Activated T-cell treated with anti-CD3 and anti-CD28 coated beads, Interleukin-2, amount 50 U/mL, for 24 hours (primary cell): ENCODE results near the gene EHD2.
A peak's percentile ranks its signal among the peaks of the same experiment; 100 is the strongest.
"Not testable (repeated sequence)": the region's sequence is repeated elsewhere in the genome, so short reads cannot be mapped to it uniquely, and the experiment has no call there.

Source experiments
- DNase-seq: peaks from one replicate; pipeline ENCODE4 v3.0.0-alpha.2; 2020
- H3K27ac Mint-ChIP-seq: 2 replicates; pipeline ENCODE4 v1.8.0; 2020; ENCODE audit warnings: mild to moderate bottlenecking, mixed read lengths
- H3K27me3 Mint-ChIP-seq: 2 replicates; pipeline ENCODE4 v1.8.0; 2020; ENCODE audit warnings: mixed read lengths
- H3K36me3 Mint-ChIP-seq: 2 replicates; pipeline ENCODE4 v1.8.0; 2020; ENCODE audit warnings: low read depth, mixed read lengths
- H3K4me1 Mint-ChIP-seq: 2 replicates; pipeline ENCODE4 v1.8.0; 2020; ENCODE audit warnings: low read depth, mixed read lengths
- H3K4me3 Mint-ChIP-seq: 2 replicates; pipeline ENCODE4 v1.8.0; 2020; ENCODE audit warnings: mild to moderate bottlenecking, moderate library complexity, mixed read lengths
- H3K9me3 Mint-ChIP-seq: 2 replicates; pipeline ENCODE4 v1.8.0; 2020; ENCODE audit warnings: mixed read lengths

The EHD2 gene

DNA sequence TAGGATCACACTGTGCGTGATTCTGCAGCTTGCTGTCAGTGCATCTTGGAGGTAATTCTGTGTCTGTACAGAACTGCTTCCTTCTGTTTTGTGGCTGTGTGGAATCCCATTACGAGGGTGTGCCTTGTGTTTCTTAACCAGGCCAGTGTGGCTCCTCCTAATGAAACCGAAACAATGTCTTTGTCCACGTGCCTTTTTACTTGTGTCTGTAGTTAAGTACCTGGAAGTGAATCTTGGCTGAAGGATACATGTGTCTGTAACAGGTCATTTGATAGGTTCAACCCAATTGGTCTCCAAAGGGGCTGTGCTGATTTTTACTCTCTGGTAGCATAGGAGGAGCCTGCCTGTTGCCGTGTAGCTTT is 45.2 kb downstream of the EHD2 start:
- no peaks in the 10 kb centered on the region for H3K27me3 Mint-ChIP-seq
- peaks cover 1% of the 10 kb centered on the region for H3K4me1 Mint-ChIP-seq
- DNase-seq = no peak
- no peak overlapping the region for H3K4me3 Mint-ChIP-seq
- no peaks in the 10 kb centered on the region for H3K9me3 Mint-ChIP-seq
- peaks cover 61% of the 10 kb centered on the region for H3K36me3 Mint-ChIP-seq
- peak overlapping the region; percentile 34 for H3K27ac Mint-ChIP-seq

DNA sequence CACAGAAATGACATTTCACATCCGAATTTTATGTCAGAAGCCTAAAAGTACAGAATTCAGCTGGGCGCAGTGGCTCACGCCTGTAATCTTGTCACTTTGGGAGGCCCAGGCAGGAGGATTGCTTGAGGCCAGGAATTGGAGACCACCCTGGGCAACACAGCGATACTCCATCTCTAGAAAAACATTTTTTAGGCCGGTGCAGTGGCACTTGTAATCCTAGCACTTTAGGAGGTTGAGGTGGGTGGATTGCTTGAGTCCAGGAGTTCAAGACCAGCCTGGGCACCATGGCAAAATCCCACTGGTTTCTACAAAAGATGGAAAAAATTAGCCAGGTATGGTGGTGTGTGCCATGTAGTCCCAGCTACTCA is 47.4 kb downstream of the EHD2 start:
- DNase-seq = no peak
- Mint-ChIP-seq H3K36me3 (peaks cover 45% of the 10 kb centered on the region), H3K9me3 (no peaks in the 10 kb centered on the region), H3K27me3 (no peaks in the 10 kb centered on the region), H3K27ac (no peak overlapping the region), H3K4me1 (no peaks in the 10 kb centered on the region), H3K4me3 (no peak overlapping the region)

DNA sequence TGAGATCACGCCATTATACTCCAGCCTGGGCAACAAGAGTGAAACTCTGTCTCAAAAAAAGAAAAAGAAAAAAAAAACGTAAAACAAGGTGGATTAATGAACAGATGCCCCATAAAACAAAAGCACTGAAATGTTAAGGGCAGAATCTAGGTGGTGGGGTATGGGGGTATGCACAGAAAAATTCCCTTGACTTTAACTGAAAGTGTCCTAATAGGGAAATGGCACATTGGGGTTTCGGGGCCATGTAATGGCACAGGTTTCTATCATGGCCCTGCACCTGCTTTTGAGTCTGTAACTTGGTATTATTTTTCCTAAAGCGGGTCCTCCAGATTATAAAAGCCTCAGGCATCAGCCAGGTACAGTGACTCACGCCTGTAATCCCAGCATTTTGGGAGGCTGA is 48.3 kb downstream of the EHD2 start:
- no peaks in the 10 kb centered on the region for H3K4me1 Mint-ChIP-seq
- no peak overlapping the region for H3K27ac Mint-ChIP-seq
- no peaks in the 10 kb centered on the region for H3K27me3 Mint-ChIP-seq

DNA sequence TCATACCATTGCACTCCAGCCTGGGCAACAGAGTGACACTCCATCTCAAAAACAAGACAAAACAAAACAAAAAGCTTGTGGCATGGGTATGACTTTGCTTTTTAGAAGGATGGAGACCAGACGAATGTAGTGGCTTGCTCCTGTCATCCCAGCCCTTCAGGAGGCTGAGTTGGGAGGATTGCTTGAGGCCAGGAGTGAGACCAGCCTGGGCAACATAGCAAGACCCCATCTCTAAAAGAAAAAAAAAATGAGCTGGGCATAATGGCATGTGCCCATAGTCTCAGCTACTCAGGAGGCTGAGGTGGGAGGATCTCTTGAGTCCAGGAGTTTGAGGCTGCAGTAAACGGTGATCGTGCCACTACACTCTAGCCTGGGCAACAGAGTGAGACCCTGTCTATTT is 48.9 kb downstream of the EHD2 start:
- Mint-ChIP-seq H3K4me3 (no peak overlapping the region), H3K36me3 (peaks cover 30% of the 10 kb centered on the region), H3K4me1 (no peaks in the 10 kb centered on the region), H3K27ac (no peak overlapping the region), H3K27me3 (no peaks in the 10 kb centered on the region), H3K9me3 (no peaks in the 10 kb centered on the region)
- DNase-seq = no peak

More for the DNA sequence above, 48.3 kb downstream of the EHD2 start:
- H3K9me3 Mint-ChIP-seq = no peaks in the 10 kb centered on the region
- H3K4me3 Mint-ChIP-seq = no peak overlapping the region
- DNase-seq = no peak
- peaks cover 36% of the 10 kb centered on the region for H3K36me3 Mint-ChIP-seq

DNA sequence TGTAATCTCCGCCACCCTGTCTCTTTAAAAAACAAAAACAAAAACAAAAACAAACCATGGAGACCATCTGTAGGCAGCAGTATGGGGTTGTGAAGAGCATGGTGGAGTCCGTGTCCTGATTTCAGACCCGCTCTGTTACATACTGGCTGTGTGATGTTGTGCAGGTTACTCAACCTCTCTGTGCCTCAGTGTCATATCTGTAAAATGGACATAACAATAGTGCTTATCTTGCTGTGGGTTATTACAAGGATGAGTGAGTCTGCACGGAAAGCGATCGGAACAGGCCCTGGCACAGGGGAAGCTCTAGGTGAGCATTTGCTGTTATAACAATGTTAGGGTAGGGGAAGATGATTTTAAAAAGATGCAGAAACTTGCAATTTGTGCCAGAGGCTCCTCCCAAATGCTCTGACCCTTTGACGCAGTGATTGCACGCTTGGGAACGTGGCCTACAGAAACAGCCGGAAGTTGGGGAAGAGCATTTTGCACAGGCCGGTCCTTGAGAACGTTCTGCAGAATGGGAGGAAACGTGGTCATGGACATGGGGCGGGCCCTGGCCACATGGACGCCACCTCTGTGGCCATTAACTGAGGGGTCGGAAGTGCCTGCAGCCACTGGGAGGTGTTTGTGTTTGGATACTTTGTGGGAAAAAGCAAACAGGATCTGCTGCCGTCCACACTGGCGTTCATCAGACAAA is 49.5 kb downstream of the EHD2 start:
- H3K27ac Mint-ChIP-seq = peak overlapping the region; percentile 23
- DNase-seq = no peak
- H3K9me3 Mint-ChIP-seq = no peaks in the 10 kb centered on the region
- H3K27me3 Mint-ChIP-seq = no peaks in the 10 kb centered on the region
- peaks cover 24% of the 10 kb centered on the region for H3K36me3 Mint-ChIP-seq
- H3K4me1 Mint-ChIP-seq = no peaks in the 10 kb centered on the region
- no peak overlapping the region for H3K4me3 Mint-ChIP-seq

DNA sequence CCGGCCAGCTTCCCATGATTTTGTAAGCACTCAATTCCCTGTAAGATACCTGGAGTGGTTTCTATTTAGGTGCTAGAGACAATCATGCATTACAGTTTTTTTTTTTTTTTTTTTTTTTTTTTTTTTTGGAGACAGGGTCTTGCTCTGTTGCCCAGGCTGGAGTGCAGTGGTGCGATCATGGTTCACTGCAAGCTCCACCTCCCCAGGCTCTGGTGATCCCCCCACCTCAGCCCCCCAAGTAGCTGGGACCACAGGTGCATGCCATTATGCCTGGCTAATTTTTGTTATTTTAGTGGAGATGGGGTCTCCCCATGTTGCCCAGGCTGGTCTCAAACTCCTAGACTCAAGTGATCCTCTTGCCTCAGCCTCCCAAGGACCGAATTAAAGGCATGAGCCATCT is 51.5 kb downstream of the EHD2 start:
- DNase-seq, H3K4me3 Mint-ChIP-seq, H3K27ac Mint-ChIP-seq, H3K4me1 Mint-ChIP-seq, H3K9me3 Mint-ChIP-seq, H3K36me3 Mint-ChIP-seq, H3K27me3 Mint-ChIP-seq: not testable (repeated sequence)

DNA sequence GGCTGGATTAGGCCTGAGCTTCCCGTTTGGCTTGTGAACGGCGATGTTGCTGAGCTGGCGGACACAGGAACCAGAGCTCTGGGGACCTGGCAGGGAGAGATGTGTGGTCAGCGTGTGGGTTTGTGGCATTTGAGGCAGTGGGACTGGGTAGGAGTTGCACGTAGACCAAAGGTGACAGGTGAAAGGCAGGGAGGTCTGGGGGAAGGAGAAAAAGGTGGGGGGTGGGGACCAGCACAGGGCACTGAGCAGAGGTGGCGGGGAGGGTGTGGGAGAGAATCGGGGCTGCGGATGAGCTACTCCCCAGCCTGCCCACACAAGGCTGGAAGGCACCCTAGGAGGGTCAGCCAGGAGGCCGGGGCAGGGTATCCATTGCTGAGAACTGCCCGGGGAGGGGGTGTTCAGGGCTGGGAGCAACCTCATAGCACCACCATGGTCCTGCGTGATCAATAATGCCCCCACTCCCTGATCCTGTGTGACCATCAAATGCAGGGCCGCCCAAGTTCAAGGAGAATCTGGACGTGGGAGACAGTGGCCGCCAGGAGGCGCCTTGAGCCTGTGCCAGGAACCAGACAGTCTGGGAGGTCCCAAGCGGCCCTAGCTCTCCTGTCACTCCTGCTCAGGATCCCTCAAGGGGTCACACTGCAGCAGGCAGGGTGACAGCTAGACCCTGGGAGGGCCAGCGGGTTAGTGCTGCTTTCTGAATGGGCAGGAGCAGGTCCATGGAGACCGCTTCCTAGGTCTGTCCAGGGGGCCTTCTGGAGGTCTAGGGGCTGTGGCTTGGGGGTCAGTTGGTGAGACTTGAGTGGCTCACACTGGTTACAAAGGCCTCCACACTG is 52.5 kb downstream of the EHD2 start:
- H3K27me3 Mint-ChIP-seq = no peaks in the 10 kb centered on the region
- H3K4me1 Mint-ChIP-seq = peaks cover 6% of the 10 kb centered on the region
- H3K9me3 Mint-ChIP-seq = no peaks in the 10 kb centered on the region
- H3K4me3 Mint-ChIP-seq = no peak overlapping the region
- no peaks in the 10 kb centered on the region for H3K36me3 Mint-ChIP-seq
- peak; percentile 67 for DNase-seq
- H3K27ac Mint-ChIP-seq = peak overlapping the region; percentile 4

DNA sequence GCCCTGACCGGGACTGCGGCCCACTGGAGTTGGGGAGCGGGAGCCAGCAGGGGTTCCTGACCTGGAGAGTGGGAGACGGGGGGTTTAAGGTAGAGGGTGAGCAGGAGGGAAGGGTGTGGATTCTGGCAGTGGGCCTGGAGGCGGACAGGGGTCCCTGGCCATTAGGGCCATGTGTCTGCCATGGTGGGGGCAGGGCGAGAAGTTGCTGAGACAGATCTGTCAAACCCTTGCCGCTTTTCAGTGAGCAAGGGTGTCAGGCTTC is 53.1 kb downstream of the EHD2 start:
- DNase-seq = no peak

DNA sequence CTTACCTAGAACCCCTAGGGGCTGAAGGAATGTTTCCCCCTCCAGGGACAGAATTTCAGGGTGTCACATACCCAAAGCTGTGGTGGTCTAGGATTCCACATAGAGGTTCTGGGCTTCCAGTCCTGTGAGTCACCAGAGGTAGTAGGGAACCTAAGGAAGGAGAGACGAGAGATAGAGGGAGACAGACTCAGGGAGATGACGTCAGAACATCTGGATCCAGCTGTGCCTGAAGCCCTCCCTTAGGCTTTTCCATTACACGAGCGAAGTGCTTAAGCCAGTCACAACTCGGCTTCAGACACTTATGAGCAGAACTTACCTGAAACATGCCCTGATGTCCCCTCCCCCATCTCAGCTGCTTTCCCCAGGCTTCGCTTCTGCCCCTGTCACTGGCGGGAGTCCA is 53.4 kb downstream of the EHD2 start:
- peak overlapping the region; percentile 37 for H3K27ac Mint-ChIP-seq
- no peaks in the 10 kb centered on the region for H3K36me3 Mint-ChIP-seq
- H3K4me3 Mint-ChIP-seq = no peak overlapping the region
- H3K4me1 Mint-ChIP-seq = peaks cover 6% of the 10 kb centered on the region
- DNase-seq = no peak
- H3K27me3 Mint-ChIP-seq = no peaks in the 10 kb centered on the region
- no peaks in the 10 kb centered on the region for H3K9me3 Mint-ChIP-seq

More for the DNA sequence above, 53.1 kb downstream of the EHD2 start:
- Mint-ChIP-seq H3K27ac (no peak overlapping the region), H3K4me1 (peaks cover 6% of the 10 kb centered on the region), H3K4me3 (no peak overlapping the region), H3K9me3 (no peaks in the 10 kb centered on the region), H3K36me3 (no peaks in the 10 kb centered on the region), H3K27me3 (no peaks in the 10 kb centered on the region)

DNA sequence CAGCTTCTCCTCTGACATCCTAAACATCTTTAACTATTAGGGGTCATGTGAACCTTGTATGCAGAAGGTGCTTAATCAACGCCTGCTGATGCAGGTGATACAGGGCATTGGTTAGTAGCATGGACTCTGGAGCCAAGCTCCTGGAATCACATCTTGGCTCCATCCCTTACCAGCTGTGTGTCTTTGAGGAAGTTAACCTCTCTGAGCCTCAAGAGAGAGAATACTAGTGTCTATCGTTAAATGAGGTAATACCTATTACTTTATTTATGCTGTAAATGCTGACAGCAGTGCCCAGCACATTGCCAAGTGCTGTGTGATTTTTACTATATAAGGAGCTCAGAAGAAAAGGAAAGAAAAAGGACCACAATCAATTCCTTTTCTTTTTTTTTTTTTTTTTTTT is 54.1 kb downstream of the EHD2 start:
- Mint-ChIP-seq H3K4me1 (peaks cover 6% of the 10 kb centered on the region), H3K27ac (no peak overlapping the region), H3K9me3 (no peaks in the 10 kb centered on the region), H3K36me3 (no peaks in the 10 kb centered on the region), H3K4me3 (no peak overlapping the region), H3K27me3 (no peaks in the 10 kb centered on the region)
- no peak for DNase-seq

DNA sequence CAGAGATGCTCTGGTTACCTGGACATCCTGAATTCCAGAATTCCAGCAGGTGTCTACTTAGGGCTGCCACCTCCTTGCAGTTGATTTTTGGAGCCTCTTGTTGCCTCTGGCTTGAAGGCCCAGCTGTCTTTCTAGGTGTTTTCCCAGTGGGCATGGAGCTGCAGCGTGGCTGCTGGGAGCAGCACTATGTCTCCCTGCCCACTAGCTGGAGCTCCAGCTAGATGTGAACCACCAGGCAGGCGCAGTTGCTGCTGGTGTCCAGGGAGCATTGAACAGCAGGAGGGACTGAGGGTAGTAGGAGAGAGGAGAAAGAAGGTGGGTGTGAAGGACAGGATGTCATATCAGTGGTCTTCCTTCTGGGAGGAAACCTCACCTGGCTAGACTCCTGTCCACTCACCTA is 55.4 kb downstream of the EHD2 start:
- DNase-seq = no peak
- no peak overlapping the region for H3K4me3 Mint-ChIP-seq
- no peaks in the 10 kb centered on the region for H3K36me3 Mint-ChIP-seq
- H3K27ac Mint-ChIP-seq = no peak overlapping the region
- peaks cover 6% of the 10 kb centered on the region for H3K4me1 Mint-ChIP-seq
- H3K27me3 Mint-ChIP-seq = no peaks in the 10 kb centered on the region
- H3K9me3 Mint-ChIP-seq = no peaks in the 10 kb centered on the region

DNA sequence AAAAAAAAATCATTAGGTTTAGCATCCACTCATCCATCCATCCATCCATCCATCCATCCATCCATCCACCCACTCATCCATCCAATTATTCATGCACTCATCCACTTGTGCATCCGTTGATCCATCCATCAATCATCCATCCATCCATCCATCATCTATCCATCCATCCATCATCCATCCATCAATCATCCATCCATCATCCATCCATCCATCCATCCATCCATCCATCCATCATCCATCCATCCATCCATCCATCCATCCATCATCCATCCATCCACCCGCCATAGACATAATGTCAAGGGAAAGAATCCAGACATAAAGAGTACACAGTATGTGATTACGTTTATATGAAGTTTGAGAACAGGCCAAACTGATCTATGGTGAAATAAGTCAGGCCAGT is 56.3 kb downstream of the EHD2 start:
- H3K27me3 Mint-ChIP-seq = no peaks in the 10 kb centered on the region
- H3K4me3 Mint-ChIP-seq = no peak overlapping the region
- H3K36me3 Mint-ChIP-seq = no peaks in the 10 kb centered on the region
- no peak overlapping the region for H3K27ac Mint-ChIP-seq
- DNase-seq = no peak
- no peaks in the 10 kb centered on the region for H3K9me3 Mint-ChIP-seq
- peaks cover 6% of the 10 kb centered on the region for H3K4me1 Mint-ChIP-seq

DNA sequence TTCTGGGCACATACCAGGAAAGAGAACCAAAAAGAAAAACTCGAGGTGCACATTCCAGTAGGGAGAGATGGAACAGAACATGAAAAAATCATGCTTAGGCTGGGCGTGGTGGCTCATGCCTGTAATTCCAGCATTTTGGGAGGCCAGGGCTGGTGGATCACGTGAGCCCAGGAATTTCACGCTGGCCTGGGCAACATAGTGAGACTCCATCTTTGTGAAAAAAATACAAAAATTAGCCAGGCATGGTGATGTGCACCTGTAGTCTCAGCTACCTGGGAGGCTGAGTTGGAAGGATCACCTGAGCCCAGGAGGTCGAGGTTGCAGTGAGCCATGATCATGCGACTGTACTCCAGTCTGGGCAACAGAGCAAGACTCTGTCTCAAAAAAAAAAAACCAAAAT is 58.1 kb downstream of the EHD2 start:
- not testable (repeated sequence) for DNase-seq, H3K4me1 Mint-ChIP-seq, H3K36me3 Mint-ChIP-seq, H3K27me3 Mint-ChIP-seq, H3K9me3 Mint-ChIP-seq, H3K27ac Mint-ChIP-seq, H3K4me3 Mint-ChIP-seq

DNA sequence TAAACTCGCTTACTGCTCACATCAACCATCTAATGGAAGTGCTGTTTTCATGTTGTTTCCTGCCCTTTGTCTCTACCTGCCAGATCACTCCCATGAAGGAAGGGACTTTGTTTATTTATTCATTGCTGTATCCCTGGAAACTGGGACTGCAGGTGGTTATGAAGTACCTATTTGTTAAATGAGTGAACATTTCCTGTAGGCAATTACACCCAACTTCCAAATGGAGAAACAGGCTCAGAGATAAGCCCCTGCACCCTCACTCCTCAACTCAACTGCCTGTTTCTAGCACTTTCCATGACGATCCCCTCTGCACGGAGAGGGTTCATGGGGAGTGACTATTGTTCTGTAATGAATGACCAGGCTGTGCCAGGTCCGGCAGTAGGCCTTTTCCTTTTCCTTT is 63.3 kb downstream of the EHD2 start:
- no peaks in the 10 kb centered on the region for H3K9me3 Mint-ChIP-seq
- peak overlapping the region; percentile 97 for H3K4me3 Mint-ChIP-seq
- peaks cover 27% of the 10 kb centered on the region for H3K4me1 Mint-ChIP-seq
- H3K27ac Mint-ChIP-seq = no peak overlapping the region
- DNase-seq = no peak
- no peaks in the 10 kb centered on the region for H3K27me3 Mint-ChIP-seq
- peaks cover 31% of the 10 kb centered on the region for H3K36me3 Mint-ChIP-seq

DNA sequence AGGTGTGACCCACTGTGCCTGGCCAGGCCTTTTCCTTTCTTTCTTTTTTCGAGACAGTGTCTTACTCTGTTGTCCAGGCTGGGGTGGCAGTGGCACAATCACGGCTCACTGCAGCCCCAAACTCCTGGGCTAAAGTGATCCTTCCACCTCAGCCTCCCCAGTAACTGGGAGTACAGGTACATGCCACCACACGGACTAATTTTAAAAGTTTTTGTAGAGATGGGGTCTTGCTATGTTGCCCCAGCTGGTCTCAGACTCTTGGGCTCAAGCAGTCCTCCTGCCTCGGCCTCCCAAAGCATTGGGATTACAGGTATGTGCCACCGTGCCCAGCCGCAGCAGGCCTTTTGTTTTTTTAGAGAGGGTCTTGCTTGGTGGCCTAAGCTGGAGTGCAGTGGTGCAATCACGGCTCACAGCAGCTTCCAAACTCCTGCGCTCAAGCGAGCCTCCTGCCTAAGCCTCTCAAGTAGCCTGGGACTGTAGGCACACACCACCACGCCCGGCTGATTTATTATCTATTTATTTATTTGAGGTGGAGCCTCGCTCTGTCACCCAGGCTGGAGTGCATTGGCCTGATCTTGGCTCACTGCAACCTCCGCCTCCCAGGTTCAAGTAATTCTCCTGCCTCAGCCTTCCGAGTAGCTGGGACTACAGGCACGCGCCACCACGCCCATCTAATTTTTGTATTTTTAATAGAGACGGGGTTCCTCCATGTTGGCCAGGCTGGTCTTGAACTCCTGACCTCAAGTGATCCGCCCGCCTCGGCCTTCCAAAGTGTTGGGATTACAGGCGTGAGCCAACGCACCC is 64.2 kb downstream of the EHD2 start:
- H3K27ac Mint-ChIP-seq = peak overlapping the region; percentile 94
- H3K4me1 Mint-ChIP-seq = peaks cover 30% of the 10 kb centered on the region
- DNase-seq, H3K9me3 Mint-ChIP-seq, H3K27me3 Mint-ChIP-seq: not testable (repeated sequence)
- H3K4me3 Mint-ChIP-seq = peak overlapping the region; percentile 97
- peaks cover 39% of the 10 kb centered on the region for H3K36me3 Mint-ChIP-seq
